ENCODE data around the gene RFC5.
A peak's percentile ranks its signal among the peaks of the same experiment; 100 is the strongest.
"Not testable (repeated sequence)": the region's sequence is repeated elsewhere in the genome, so short reads cannot be mapped to it uniquely, and the experiment has no call there.

The RFC5 gene

DNA sequence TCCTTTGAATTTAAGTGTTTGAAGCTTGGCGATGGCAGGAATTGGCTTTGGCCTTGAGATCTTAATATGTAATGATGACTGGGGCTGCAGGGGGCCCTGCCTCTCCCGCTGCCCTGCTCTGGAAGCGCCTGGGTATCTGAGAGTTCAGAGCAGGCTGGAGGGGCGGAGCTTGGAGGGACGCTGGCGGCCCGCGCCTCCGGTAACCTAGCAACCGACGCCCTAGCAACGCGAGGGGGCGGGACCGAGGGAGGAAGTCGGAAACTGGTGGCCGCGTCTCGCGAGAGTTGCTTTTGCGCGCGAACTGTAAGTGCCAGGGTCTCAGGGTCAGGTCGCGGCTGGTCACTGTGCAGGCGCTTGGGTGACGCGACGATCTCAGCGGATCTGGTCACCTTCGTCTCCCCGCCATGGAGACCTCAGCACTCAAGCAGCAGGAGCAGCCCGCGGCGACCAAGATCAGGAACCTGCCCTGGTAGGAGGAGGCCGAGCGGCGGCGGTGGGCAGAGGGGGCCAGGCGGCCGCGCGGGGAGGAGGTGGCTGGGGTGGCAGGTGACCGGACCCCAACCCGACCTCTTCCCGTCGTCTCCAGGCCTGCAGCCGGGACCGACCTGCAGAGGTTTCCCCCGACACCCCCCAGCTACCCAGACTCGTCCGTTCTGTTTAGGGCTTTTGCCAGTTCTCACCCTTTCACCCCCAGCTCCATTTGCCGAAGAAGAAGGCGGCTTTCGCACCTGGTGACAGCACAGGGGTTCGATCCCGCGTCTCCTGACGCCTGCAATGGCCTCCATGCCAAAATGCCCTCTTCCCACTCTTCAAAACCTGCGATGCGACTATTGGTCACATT is at the start of gene RFC5:
Gene RFC5, plus strand, starts transcription at position 280 of the 841 bp plus-strand sequence. Its CDS starts 125 bp downstream, at position 405.
- peak; percentile 99 for DNase-seq (ENCODE audit: low spot score)

DNA sequence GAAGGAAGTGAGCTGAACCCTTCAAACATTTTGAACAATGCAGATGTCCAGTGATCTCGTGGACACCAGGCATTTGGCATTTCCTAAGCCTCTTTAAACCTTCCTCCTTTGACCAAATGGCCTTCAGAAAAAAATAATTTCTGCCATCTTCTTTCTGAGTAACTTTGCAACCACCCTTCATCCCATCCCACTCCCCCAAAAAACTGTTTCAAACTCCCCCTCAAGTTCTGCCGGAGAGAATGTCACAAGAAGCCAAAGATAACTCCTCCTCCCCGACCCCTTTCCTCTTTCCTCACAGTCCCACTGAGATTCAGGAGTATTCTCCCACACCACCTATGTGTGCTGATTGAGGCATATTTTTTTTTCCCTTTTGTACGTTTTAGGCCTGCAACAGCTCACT is 49.5 kb upstream of the RFC5 start:
- no peak for DNase-seq (ENCODE audit: low spot score)

GRCh38 chr12:117967512-117967911 is 49.0 kb upstream of the RFC5 start:
- no peak for DNase-seq (ENCODE audit: low spot score)

DNA sequence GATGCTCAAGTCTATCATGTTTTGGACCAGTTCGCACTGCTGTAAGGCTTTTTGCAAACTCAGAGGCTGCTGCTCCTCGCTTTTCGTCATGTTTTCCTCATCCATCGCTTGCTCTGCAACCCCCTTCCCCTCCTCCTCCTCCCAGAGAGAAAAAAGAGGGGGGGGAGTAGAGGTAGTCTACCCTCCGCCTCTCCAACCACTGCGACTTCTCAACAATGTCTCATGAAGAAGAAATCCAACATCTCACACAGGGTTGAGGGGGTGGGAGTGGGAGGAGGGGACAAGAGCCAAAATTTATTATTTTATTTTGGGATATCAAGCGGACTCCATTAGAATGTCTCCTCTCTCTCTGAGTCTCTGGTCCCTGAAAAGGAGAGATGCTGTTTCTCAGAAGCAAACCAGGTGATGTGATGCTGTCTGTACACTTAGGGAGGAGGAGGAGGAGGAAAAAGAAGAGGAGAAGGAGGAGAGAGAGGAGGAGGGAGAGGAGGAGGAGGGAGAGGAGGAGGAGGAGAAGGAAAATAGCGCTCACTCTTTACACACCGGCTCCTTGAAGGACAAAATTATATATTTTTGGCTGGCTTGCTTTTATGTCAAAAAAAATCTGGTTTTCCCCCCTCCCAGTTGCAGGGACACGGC is 48.2 kb upstream of the RFC5 start:
- no peak for DNase-seq (ENCODE audit: low spot score)

DNA sequence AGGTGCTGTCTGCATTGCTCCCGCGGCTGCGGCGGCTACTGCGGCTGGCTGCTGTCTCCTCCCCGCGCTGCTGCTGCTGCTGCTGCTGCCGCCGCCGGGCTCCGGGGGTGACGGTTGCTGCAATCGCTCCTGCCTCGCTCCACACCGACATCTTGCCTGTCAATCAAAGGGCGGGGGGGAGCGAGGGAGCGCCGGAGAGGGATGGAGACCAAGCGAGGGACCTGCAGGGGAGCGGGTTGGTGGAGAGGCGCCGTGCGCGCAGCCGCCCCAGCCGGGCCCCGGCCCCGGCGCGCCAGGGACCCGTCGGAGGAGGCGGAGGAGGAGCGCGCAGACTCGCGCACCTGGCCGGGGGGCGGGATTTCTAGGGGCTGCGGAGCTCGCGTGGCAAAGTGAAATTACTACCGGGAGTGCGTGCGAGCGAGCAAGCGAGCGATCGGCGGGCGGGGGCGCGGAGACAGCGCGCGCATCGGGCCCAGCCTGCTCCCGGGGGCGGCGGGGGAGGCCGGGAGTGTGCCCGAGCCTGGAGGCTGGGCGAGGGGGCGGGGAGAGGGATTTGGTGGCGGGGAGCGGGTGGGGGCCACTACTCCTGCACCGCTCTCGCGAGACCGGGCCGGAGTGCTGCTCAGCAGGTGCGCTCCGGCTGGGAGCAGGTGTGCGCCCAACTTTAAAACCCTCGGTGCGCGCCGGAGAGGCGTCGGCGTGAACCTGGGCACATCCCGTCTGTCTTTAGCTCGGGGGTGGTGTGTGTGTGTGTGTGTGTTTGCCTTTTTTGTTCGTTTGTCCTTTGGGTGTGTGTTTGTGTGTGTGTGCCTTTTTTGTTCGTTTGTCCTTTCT is 47.5 kb upstream of the RFC5 start, which contains the start of gene KSR2:
Gene KSR2, minus strand, starts transcription at position 165 of the 834 bp plus-strand sequence. CDS start 735 bp downstream, outside the sequence.
- DNase-seq (ENCODE audit: low spot score) = no peak

DNA sequence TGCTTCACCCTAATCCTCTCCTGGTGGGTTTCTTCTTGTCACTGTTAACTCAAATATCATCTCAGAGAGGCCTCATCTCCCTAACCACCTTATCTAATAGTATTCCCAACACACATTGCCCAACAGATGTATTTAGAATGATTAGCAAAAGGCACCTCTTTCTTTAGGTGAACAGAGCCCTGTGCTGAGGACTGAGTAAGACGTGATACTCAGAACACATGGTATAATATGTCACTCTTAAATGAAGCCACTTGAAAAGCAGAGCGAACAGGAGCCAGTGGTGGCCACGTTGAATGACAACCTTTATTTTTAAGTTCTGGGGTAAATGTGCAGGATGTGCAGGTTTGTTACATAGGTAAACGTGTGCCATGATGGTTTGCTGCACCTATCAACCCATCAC is 46.2 kb upstream of the RFC5 start:
- DNase-seq (ENCODE audit: low spot score) = no peak

DNA sequence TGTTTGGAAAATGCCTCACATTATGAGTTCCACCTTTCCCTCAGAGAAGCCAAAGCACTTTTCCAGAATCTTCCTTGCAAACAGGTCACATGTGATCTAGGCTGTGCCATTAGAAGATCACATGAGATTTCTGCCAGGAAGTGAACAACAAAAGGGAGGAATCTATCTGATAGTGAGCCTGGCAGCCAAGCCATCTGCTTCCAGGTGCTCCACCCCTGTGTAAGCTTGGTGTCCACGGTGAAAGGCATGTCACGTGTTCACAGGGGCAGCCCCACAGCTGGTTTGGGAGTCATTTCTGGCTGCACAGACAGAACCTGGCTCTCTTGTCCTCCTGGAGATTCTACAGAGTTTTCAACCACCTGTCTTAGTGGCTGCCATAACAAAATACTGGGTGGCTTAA is 44.2 kb upstream of the RFC5 start:
- DNase-seq (ENCODE audit: low spot score) = no peak

DNA sequence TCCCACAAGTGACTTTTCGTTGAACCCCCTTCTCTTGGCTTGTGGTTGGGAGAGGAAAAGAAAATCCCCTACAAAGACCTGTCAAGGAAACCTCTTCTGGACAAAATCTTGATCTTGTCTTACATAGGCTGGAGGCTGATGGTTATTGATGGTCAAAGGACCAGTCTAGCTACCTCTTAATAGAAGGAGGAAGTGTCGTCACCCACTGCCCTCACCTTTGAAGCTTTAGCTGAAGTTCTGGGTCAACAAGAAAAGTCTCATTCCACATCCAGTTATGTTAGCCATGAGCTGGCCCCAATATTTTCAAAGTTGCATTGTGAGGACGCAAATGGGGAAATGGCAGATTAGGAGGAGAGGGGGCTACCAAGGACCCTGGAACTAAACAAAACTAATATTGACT is 41.5 kb upstream of the RFC5 start:
- no peak for DNase-seq (ENCODE audit: low spot score)

DNA sequence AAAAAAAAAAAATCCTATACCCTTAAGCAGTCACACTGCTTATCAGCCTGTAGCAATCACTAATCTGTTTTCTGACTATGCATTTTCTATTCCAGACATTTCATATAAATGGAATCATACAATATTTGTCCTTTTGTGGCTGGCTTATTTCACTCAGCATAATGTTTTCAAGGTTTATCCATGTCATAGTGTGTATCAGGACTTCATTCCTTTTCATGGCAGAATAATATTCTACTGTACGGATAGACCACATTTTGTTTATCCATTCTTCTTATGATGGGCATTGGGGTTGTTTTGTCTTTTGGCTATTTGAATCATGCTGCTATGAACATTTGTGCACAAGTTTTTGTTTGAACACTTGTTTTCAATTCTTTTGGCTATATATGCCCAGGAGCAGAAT is 39.1 kb upstream of the RFC5 start:
- DNase-seq (ENCODE audit: low spot score) = no peak

GRCh38 chr12:117980616-117981015 is 35.9 kb upstream of the RFC5 start:
- no peak for DNase-seq (ENCODE audit: low spot score)

DNA sequence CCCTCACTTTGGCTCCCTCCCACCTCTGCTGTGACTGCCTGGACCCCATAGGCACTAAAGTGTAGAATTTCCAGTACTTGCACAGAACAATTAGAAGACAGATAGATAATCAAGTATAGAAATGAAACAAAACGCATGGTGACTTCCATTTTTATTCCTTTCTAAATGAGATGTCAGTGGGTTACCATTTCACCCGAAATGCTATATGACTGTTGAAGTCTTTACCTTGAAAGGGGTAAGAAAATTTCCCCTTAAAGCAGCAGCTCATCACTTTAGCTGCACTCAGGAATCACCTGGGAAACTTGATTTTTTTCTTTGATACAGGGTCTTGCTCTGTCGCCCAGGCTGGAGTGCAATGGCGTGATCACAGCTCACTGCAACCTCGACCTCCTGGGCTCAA is 35.2 kb upstream of the RFC5 start:
- DNase-seq (ENCODE audit: low spot score) = no peak

DNA sequence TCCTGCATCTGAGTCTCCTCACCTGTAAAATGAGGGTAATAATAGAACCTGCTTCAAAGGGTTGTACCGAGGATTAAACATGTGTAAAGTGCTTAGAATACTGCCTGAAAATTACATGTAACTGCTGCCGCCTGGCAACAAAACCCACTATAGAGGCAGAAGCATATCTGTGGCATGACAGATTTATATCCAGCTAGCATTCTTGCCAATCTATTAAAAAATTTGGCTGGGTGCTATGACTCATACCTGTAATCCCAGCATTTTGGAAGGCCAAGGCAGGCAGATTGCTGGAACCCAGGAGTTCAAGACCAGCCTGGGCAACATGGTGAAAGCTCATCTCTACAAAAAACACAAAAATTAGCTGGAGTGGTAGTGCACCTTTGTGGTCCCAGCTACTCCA is 31.3 kb upstream of the RFC5 start:
- DNase-seq (ENCODE audit: low spot score) = no peak

DNA sequence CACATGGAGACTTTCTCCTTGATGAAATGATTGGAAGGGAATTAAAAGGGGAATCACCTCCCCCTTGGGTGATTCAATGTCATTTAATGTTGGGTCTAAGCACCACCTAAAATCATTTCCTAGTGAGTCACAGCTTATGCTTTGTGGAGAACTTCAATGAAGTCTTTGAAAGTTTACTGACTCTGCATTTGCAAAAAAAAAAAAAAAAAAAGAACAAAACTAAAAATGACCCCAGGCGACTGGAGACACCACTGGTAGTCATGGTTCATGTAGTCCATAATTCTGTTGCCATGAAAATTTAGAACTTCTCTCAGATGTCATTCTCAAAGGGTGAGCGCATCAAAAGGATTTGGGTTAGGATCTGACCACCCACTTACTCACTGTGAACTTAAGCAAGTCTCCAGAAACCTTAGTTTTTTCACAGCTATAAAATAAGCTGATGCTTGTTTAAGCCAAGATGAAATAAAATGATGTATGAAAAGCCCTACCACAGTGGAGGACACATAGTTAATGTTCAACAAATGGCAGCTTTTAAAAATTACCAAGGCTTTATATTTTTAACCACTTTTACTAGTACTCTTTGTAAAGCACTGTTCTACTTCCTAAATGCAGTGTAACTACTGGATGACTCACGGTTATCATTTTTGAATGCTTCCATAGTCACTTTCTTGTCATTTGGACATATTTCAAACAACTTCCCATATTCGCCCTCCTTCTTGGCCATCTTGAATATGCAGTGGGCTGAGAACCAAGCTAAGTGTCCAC is 29.6 kb upstream of the RFC5 start:
- no peak for DNase-seq (ENCODE audit: low spot score)

DNA sequence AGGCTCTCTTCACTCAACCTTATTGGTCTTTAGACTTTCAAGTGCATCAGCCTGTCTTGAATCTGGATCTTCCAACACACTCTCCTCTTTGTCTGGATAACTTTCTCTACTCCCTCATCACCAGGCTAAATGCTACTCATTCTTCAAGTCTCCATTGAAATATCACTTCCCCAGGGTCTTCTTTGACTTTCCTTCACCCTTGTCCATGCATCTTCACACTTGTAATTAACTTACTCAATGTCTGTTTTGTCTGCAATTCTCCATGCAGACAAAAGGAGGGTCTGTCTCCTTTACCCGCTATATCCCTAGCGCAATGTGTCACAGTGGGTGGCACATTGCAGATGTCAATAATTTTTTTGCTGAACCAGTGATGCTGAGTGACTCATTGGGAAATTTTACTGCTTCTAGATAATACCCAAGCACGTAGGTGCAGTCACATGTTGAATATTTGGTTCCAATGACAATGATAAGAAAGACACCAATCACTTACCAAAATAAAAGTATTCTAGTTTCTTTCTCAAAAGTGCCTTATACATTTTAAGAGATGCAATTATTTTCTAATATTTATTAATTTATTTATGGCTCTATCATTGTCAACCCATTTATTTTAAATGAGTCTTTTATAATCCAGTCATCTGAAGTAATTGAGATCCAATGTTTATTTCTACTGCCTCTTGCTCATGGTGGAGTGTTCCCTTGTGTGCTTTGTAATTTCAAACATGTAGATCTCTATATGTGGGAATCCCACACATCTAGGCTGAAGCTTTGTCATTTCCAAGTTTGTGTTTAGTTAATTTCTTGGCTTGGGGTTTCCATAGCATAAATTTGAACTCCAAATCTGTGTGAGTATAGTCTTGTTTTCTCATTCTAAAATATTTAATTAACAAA is 21.7 kb upstream of the RFC5 start:
- DNase-seq (ENCODE audit: low spot score) = no peak

GRCh38 chr12:117998719-117999118 is 17.8 kb upstream of the RFC5 start:
- no peak for DNase-seq (ENCODE audit: low spot score)

DNA sequence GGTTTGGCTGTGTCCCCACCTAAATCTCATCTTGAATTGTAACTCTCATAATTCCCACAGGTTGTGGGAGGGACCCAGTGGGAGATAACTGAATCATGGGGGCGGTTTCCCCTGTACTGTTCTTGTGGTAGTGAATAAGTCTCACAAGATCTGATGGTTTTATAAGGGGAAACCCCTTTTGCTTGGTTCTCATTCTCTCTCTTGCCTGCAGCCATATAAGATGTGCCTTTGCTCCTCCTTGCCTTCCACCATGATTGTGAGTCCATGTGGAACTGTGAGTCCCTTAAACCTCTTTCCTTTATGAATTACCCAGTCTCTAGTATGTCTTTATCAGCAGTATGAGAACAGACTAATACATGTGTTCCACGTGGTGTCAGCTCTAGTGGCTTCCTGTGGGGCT is 16.7 kb upstream of the RFC5 start:
- not testable (repeated sequence) for DNase-seq (ENCODE audit: low spot score)

DNA sequence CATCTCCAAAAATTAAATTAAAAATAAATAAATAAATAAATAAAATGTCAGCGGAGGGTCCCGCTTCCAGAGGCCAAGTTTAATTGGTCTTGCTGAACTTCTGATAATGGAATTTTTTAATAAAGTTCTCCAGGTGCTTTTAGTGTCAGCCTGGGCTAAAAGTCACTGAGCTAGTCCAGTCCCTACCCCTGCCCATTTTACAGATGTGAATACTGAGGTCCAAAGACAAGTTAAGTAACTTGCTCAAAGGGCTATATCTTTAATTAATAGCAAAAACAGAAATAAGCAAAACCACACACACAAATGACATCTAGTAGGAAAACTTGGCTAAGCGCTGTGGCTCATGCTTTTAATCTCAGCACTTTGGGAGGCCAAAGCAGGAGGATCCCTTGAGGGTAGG is 5.6 kb upstream of the RFC5 start:
- no peak for DNase-seq (ENCODE audit: low spot score)

GRCh38 chr12:118011377-118011776 is 5.1 kb upstream of the RFC5 start:
- no peak for DNase-seq (ENCODE audit: low spot score)

DNA sequence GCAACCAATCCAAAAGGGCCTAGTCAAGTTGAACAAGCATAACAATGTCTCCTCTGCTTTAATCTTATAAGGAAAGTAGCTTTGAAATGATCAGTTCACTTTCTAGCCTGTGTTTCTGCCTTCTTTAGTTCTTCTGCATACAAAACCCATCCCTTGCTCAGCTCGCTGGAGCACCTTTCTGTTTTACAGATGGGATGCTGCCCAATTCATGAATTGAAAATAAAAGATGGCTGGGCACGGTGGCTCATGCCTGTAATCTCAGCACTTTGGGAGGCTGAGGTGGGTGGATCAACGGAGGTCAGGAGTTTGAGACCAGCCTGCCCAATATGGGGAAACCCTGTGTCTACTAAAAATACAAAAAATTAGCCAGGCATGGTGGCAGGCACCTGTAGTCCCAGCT is 4.5 kb upstream of the RFC5 start:
- DNase-seq (ENCODE audit: low spot score) = no peak

DNA sequence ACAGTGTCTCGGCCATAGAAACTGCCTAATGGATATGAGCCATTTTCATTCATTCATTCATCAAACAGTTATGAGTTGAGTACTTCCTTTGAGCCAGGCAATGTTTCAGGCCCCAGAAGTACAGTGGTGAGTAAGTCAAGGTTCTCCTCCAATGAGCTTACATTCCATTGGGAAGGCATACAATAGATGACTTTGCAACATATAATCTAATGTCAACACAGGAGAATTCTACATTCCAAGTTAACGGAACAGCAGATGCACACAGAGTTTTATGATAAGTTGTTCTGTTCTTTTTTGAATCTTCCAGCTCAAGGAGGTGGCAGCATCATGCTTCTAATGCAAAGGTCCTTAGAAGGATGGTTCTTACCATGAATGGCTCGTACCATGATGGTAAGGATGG is 3.2 kb upstream of the RFC5 start:
- no peak for DNase-seq (ENCODE audit: low spot score)

- no peak for DNase-seq (ENCODE audit: low spot score)
These were observed 1.2 kb upstream of the RFC5 start for GRCh38 chr12:118015306-118015705.
